Epidermal melanocyte (primary cell): Measurements from ENCODE around the gene HOXD9.

Source experiments
- DNase-seq: peaks from one replicate; pipeline ENCODE4 v3.0.0; 2011; ENCODE audit warnings: low spot score; ENCODE audit not compliant: insufficient read length

HOXD9 gene

GRCh38 chr2:176110415-176111308, 11.9 kb upstream of the HOXD9 start:
- no peak for DNase-seq

GRCh38 chr2:176111309-176111663, 11.2 kb upstream of the HOXD9 start:
- DNase-seq: no peak

- no peak for DNase-seq
These were observed 10.6 kb upstream of the HOXD9 start for GRCh38 chr2:176111846-176112374.

- DNase-seq: no peak
These were observed 9.9 kb upstream of the HOXD9 start for GRCh38 chr2:176112375-176113302.

- DNase-seq: no peak
These were observed 8.2 kb upstream of the HOXD9 start for GRCh38 chr2:176114120-176114929.

GRCh38 chr2:176114930-176115625, 7.4 kb upstream of the HOXD9 start:
- no peak for DNase-seq

- DNase-seq: no peak
These were observed 6.4 kb upstream of the HOXD9 start, which contains the start of gene HOXD10 for GRCh38 chr2:176115883-176116813. Gene HOXD10, plus strand, starts transcription at chr2:176116778. Its CDS starts 56 bp downstream, at chr2:176116834.

- no peak for DNase-seq
These were observed 5.2 kb upstream of the HOXD9 start for GRCh38 chr2:176117162-176117822.

- DNase-seq: no peak
These were observed 4.6 kb upstream of the HOXD9 start for GRCh38 chr2:176117823-176118371.

GRCh38 chr2:176118601-176119339, 3.7 kb upstream of the HOXD9 start:
- DNase-seq: no peak

- no peak for DNase-seq
These were observed 1.9 kb upstream of the HOXD9 start for GRCh38 chr2:176120364-176121189.

GRCh38 chr2:176121190-176122051, 1.1 kb upstream of the HOXD9 start:
- DNase-seq: no peak

GRCh38 chr2:176122052-176122682, 352 bp upstream of the HOXD9 start:
- DNase-seq: no peak

- DNase-seq: no peak
These were observed 1.0 kb downstream of the HOXD9 start for GRCh38 chr2:176123411-176124109.
